HL-60 (cell line): ENCODE data around the gene NEDD4L.

Source experiments
- DNase-seq, 2 experiments: peaks; one replicate each; pipeline ENCODE4 v3.0.0-alpha.2; 2010 to 2020; ENCODE audit warnings: low read depth in 1 of 2, low spot score in 1 of 2
- H3K27ac ChIP-seq: fragments of 250-450 bp; sonication (Bioruptor Pico); replicated peaks from 2 replicates; pipeline ENCODE4 v1.5.1; 2020; ENCODE audit warnings: mild to moderate bottlenecking, moderate library complexity
- H3K27me3 ChIP-seq: fragments of 250-450 bp; sonication (Bioruptor Pico); 2 replicates; pipeline ENCODE4 v1.5.1; 2021; ENCODE audit warnings: mild to moderate bottlenecking, moderate library complexity; ENCODE audit not compliant: insufficient read depth, poor library complexity, severe bottlenecking
- H3K4me3 ChIP-seq: replicated peaks from 2 replicates; pipeline ENCODE4 v1.5.1; 2011; ENCODE audit warnings: mild to moderate bottlenecking, control low read depth, low read length; ENCODE audit not compliant: insufficient read depth
- GABPA ChIP-seq: IDR thresholded peaks from 2 replicates; pipeline ENCODE4 v1.6.1; 2012; ENCODE audit warnings: low read depth
- POLR2AphosphoS5 ChIP-seq: IDR thresholded peaks from 2 replicates; pipeline ENCODE4 v1.6.1; 2012; ENCODE audit warnings: low read depth
- SPI1 ChIP-seq: IDR thresholded peaks from 2 replicates; pipeline ENCODE4 v1.6.1; 2012; ENCODE audit warnings: low read depth, mild to moderate bottlenecking, borderline replicate concordance
- TF ChIP-seq, protein P1 (sequence below): IDR thresholded peaks from one replicate; pipeline ENCODE4 v1.5.1; 2011; ENCODE audit warnings: low read length, control low read depth, inconsistent platforms; ENCODE audit not compliant: insufficient read depth
- TF ChIP-seq, protein P2 (sequence below): IDR thresholded peaks from 2 replicates; pipeline ENCODE4 v1.6.1; 2012; ENCODE audit warnings: low read depth; ENCODE audit not compliant: insufficient replicate concordance

The NEDD4L gene

DNA sequence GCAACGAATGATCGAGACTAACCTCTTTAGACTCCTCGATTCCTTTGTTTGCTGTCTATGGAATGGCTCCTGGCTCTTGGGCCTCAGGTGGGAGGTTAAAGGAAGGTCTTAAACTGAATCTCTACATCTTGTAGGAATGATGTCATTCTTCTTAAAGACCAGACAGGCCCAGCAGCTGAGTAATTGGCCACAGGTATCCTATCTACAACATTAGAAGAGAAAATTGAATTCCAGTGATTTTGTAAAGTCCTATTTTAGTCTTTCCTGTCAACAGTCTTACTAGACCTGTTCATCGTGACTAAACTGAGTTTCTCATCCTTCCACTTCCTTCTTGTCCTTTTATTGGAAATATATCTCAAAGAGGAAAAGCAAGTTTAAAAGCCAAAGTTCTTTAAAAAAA is 310.0 kb downstream of the NEDD4L start:
- H3K27me3 ChIP-seq, result peaks cover 9% of the 10 kb centered on the region
- TF ChIP-seq, protein P1, sequence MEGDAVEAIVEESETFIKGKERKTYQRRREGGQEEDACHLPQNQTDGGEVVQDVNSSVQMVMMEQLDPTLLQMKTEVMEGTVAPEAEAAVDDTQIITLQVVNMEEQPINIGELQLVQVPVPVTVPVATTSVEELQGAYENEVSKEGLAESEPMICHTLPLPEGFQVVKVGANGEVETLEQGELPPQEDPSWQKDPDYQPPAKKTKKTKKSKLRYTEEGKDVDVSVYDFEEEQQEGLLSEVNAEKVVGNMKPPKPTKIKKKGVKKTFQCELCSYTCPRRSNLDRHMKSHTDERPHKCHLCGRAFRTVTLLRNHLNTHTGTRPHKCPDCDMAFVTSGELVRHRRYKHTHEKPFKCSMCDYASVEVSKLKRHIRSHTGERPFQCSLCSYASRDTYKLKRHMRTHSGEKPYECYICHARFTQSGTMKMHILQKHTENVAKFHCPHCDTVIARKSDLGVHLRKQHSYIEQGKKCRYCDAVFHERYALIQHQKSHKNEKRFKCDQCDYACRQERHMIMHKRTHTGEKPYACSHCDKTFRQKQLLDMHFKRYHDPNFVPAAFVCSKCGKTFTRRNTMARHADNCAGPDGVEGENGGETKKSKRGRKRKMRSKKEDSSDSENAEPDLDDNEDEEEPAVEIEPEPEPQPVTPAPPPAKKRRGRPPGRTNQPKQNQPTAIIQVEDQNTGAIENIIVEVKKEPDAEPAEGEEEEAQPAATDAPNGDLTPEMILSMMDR, result no peak
- TF ChIP-seq, protein P2, sequence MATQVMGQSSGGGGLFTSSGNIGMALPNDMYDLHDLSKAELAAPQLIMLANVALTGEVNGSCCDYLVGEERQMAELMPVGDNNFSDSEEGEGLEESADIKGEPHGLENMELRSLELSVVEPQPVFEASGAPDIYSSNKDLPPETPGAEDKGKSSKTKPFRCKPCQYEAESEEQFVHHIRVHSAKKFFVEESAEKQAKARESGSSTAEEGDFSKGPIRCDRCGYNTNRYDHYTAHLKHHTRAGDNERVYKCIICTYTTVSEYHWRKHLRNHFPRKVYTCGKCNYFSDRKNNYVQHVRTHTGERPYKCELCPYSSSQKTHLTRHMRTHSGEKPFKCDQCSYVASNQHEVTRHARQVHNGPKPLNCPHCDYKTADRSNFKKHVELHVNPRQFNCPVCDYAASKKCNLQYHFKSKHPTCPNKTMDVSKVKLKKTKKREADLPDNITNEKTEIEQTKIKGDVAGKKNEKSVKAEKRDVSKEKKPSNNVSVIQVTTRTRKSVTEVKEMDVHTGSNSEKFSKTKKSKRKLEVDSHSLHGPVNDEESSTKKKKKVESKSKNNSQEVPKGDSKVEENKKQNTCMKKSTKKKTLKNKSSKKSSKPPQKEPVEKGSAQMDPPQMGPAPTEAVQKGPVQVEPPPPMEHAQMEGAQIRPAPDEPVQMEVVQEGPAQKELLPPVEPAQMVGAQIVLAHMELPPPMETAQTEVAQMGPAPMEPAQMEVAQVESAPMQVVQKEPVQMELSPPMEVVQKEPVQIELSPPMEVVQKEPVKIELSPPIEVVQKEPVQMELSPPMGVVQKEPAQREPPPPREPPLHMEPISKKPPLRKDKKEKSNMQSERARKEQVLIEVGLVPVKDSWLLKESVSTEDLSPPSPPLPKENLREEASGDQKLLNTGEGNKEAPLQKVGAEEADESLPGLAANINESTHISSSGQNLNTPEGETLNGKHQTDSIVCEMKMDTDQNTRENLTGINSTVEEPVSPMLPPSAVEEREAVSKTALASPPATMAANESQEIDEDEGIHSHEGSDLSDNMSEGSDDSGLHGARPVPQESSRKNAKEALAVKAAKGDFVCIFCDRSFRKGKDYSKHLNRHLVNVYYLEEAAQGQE, result no peak
- no peak for TF ChIP-seq SPI1
- TF ChIP-seq POLR2AphosphoS5, result no peak
- no peak for TF ChIP-seq GABPA
- H3K27ac ChIP-seq, result no peak overlapping the region
- H3K4me3 ChIP-seq, result no peak overlapping the region
- no peak for DNase-seq

DNA sequence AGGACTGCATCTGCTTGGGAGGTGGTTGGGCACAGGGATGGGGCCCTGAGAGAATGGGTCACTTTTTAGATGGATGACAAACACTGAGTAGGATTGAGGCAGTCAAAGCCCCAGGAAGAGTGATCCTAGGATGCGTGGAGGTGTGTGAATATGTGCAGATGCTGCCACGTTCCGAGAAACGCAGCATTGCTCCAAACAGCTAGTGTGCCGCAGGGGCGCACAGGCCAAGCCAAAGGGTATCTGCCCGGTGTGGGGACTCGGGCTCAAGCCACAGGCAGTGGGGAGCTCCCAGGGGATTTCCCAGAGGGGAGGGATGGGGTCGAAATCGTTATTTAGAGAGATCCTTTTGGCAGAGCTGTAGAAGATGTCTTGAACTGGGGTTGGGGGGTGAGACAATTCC is 310.8 kb downstream of the NEDD4L start:
- Histone ChIP-seq H3K27me3 (peaks cover 11% of the 10 kb centered on the region), H3K4me3 (no peak overlapping the region), H3K27ac (no peak overlapping the region)
- TF ChIP-seq SPI1 (no peak), GABPA (no peak), POLR2AphosphoS5 (no peak)
- TF ChIP-seq, protein P1, result no peak
- TF ChIP-seq, protein P2, result no peak
- no peak for DNase-seq

DNA sequence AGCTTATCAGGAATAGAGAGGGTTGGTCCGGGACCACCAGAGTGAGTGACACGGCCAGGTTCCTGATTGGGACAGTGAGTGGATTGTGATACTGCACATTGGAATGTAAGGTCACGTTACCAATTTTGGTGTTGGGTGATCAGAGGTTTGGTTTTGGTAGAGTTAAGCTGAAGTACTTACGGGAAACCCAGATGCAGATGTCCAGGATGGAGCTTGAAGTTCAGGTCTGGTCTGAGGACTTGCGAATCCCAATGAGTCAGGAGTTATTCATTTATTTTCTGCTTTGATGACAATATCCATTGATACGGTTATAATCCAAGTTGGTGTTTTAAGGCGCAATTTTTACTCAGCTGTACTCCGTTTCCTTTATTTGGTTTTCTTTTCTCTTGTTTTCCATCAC is 311.2 kb downstream of the NEDD4L start:
- TF ChIP-seq, protein P2, result no peak
- TF ChIP-seq POLR2AphosphoS5, result no peak
- TF ChIP-seq, protein P1, result no peak
- TF ChIP-seq SPI1, result no peak
- no peak for TF ChIP-seq GABPA
- H3K27ac ChIP-seq, result no peak overlapping the region
- H3K27me3 ChIP-seq, result peaks cover 11% of the 10 kb centered on the region
- no peak overlapping the region for H3K4me3 ChIP-seq
- DNase-seq, result no peak
